ENCODE results near the gene EFEMP2.
A peak's percentile ranks its signal among the peaks of the same experiment; 100 is the strongest.

Gene EFEMP2

GRCh38 chr11:65885808-65886536 lies 13.4 kb upstream of the EFEMP2 start:
- no peak for DNase-seq (ENCODE audit: extremely low read depth in 1 of 2, low read depth in 1 of 2)

- DNase-seq (ENCODE audit: extremely low read depth in 1 of 2, low read depth in 1 of 2): no peak
Observed at GRCh38 chr11:65885231-65885630, 12.6 kb upstream of the EFEMP2 start.

GRCh38 chr11:65884716-65885092 lies 12.1 kb upstream of the EFEMP2 start:
- no peak for DNase-seq (ENCODE audit: extremely low read depth in 1 of 2, low read depth in 1 of 2)

GRCh38 chr11:65883786-65884715 lies 11.5 kb upstream of the EFEMP2 start:
- no peak for DNase-seq (ENCODE audit: extremely low read depth in 1 of 2, low read depth in 1 of 2)

- DNase-seq (ENCODE audit: extremely low read depth in 1 of 2, low read depth in 1 of 2): no peak
Observed at GRCh38 chr11:65883058-65883761, 10.6 kb upstream of the EFEMP2 start.

- no peak for DNase-seq (ENCODE audit: extremely low read depth in 1 of 2, low read depth in 1 of 2)
Observed at GRCh38 chr11:65882120-65883057, 9.8 kb upstream of the EFEMP2 start.

GRCh38 chr11:65880844-65881421 lies 8.3 kb upstream of the EFEMP2 start:
- no peak for DNase-seq (ENCODE audit: extremely low read depth in 1 of 2, low read depth in 1 of 2)

- DNase-seq (ENCODE audit: extremely low read depth in 1 of 2, low read depth in 1 of 2): no peak
Observed at GRCh38 chr11:65880027-65880426, 7.4 kb upstream of the EFEMP2 start.

- no peak for DNase-seq (ENCODE audit: extremely low read depth in 1 of 2, low read depth in 1 of 2)
Observed at GRCh38 chr11:65879617-65880016, 7.0 kb upstream of the EFEMP2 start, which contains the start of gene CTSW. Gene CTSW, plus strand, starts transcription at chr11:65879837. Its CDS starts 18 bp downstream, at chr11:65879855.

- peak; percentile 91 to 94 for DNase-seq (ENCODE audit: extremely low read depth in 1 of 2, low read depth in 1 of 2)
Observed at GRCh38 chr11:65873318-65874156, 937 bp upstream of the EFEMP2 start.

- DNase-seq (ENCODE audit: extremely low read depth in 1 of 2, low read depth in 1 of 2): no peak
Observed at GRCh38 chr11:65871811-65872548, 620 bp downstream of the EFEMP2 start.

GRCh38 chr11:65870706-65871681 lies 1.6 kb downstream of the EFEMP2 start:
- no peak for DNase-seq (ENCODE audit: extremely low read depth in 1 of 2, low read depth in 1 of 2)

- DNase-seq (ENCODE audit: extremely low read depth in 1 of 2, low read depth in 1 of 2): no peak
Observed at GRCh38 chr11:65870307-65870658, 2.3 kb downstream of the EFEMP2 start.

GRCh38 chr11:65869643-65870306 lies 2.8 kb downstream of the EFEMP2 start:
- no peak for DNase-seq (ENCODE audit: extremely low read depth in 1 of 2, low read depth in 1 of 2)

GRCh38 chr11:65868907-65869306 lies 3.7 kb downstream of the EFEMP2 start:
- DNase-seq (ENCODE audit: extremely low read depth in 1 of 2, low read depth in 1 of 2): no peak

- DNase-seq (ENCODE audit: extremely low read depth in 1 of 2, low read depth in 1 of 2): no peak
Observed at GRCh38 chr11:65868076-65868667, 4.4 kb downstream of the EFEMP2 start.
